BLaER1 treated with 17β-estradiol and CSF1 and Interleukin-3, amounts not matched to agents 10 nM and 100 nM (cell line): Measurements from ENCODE around the gene BCAN.

Source experiments
- H3K27ac ChIP-seq, 11 experiments: shearing (Covaris generic); formaldehyde crosslinking; 2 replicates each; pipeline ENCODE4 v1.8.1; 2022
- H3K27me3 ChIP-seq, 11 experiments: shearing (Covaris generic); formaldehyde crosslinking; 2 replicates each; pipeline ENCODE4 v1.8.1; 2022
- H3K36me3 ChIP-seq, 11 experiments: shearing (Covaris generic); formaldehyde crosslinking; 2 replicates each; pipeline ENCODE4 v1.8.1; 2022
- H3K4me1 ChIP-seq, 10 experiments: shearing (Covaris generic); formaldehyde crosslinking; 2 replicates each; pipeline ENCODE4 v1.8.1; 2022
- H3K4me2 ChIP-seq, 11 experiments: shearing (Covaris generic); formaldehyde crosslinking; 2 replicates each; pipeline ENCODE4 v1.8.1; 2022
- H3K4me3 ChIP-seq, 10 experiments: shearing (Covaris generic); formaldehyde crosslinking; 2 replicates each; pipeline ENCODE4 v1.8.1; 2022
- H3K9ac ChIP-seq, 11 experiments: shearing (Covaris generic); formaldehyde crosslinking; 2 replicates each; pipeline ENCODE4 v1.8.1; 2022
- H3K9me3 ChIP-seq, 11 experiments: shearing (Covaris generic); formaldehyde crosslinking; replicated peaks in 1 of 11; 2 replicates each; pipeline ENCODE4 v1.8.1; 2022
- H4K20me1 ChIP-seq, 11 experiments: shearing (Covaris generic); formaldehyde crosslinking; 2 replicates each; pipeline ENCODE4 v1.8.1; 2022
- Cebpa-rat ChIP-seq, 11 experiments: shearing (Covaris generic); IDR thresholded peaks; 2 replicates each; pipeline ENCODE4 v1.8.1; 2022

BCAN gene

GRCh38 chr1:156704930-156705320, 63.0 kb downstream of the BCAN start:
- peak overlapping the region; percentile 89 to 100 (median 99) for H3K4me2 ChIP-seq
- H3K9ac ChIP-seq: peak overlapping the region in 8 of 11 experiments; percentile 16 to 81 (median 56); a peak in 11 of 22 replicates
- no peak for TF ChIP-seq Cebpa-rat (IDR thresholded peaks at IDR 0.05)
- H3K27me3 ChIP-seq: peaks cover 33 to 49% (median 40%) of the 10 kb centered on the region in 11 experiments
- H3K4me1 ChIP-seq: peaks cover 26 to 39% (median 32%) of the 10 kb centered on the region in 10 experiments
- no peak overlapping the region for H3K27ac ChIP-seq
- H4K20me1 ChIP-seq: peaks cover 0 to 52% (median 8%) of the 10 kb centered on the region in 11 experiments; a peak in 8 of 22 replicates
- H3K9me3 ChIP-seq: no peaks in the 10 kb centered on the region
- H3K4me3 ChIP-seq: peak overlapping the region; percentile 51 to 71 (median 60)
- no peaks in the 10 kb centered on the region for H3K36me3 ChIP-seq

- no peak for TF ChIP-seq Cebpa-rat (IDR thresholded peaks at IDR 0.05)
- peak within 1 kb of the TSS; percentile 89 to 100 (median 99) for H3K4me2 ChIP-seq
- peak within 1 kb of the TSS; percentile 7 to 81 (median 66); a peak in 21 of 22 replicates for H3K9ac ChIP-seq
- H3K4me1 ChIP-seq: peaks cover 26 to 39% (median 33%) of the 10 kb centered on the region in 10 experiments
- peaks cover 33 to 49% (median 40%) of the 10 kb centered on the region in 11 experiments for H3K27me3 ChIP-seq
- peaks cover 0 to 55% (median 8%) of the 10 kb centered on the region in 11 experiments; a peak in 9 of 22 replicates for H4K20me1 ChIP-seq
- H3K9me3 ChIP-seq: no peaks in the 10 kb centered on the region
- H3K4me3 ChIP-seq: peak within 1 kb of the TSS; percentile 51 to 71 (median 60)
- H3K36me3 ChIP-seq: no peaks in the 10 kb centered on the region
- peak within 1 kb of the TSS in 7 of 11 experiments; percentile 2 to 66 (median 49); a peak in 10 of 22 replicates for H3K27ac ChIP-seq
Observed at GRCh38 chr1:156705321-156705917, 63.5 kb downstream of the BCAN start, which contains the start of gene CRABP2. TSS of gene CRABP2 (minus strand) at chr1:156705583. CDS start at chr1:156705446, 137 bp downstream.

DNA sequence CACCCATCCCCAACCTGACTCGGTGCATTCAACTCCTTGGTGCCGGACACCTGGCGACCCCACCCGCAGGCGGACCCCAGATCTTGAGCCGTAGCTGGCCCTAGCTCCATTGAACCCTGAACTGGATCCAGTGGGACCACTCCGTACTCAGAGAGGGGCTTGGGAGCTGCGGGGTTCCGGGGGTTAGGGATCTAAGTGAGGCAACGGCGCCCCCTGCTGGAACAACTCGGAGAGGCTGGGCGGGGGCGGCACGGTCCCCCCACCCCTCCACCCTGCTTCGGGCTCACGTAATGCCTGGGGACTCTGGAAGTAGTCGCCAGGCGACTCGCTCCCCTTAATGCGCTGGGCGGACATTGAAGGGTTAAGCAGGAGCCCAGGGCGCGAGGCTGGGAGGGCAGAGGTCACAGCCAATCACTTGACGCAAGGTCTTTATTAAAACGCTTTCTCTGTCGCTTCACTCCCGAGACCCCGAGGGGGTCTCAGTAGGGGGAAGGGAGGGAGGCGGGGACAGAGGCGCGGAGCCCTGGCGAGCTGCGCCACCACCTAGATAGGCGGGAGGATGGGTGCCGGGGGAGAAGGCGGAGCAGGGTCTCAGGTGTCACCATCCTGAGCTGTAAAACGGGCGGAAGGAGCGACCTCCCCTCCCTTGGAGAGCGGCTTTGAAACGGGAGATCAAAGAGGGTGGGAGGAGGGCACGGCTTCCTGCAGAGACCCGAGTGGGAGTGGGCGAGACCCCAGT, 64.2 kb downstream of the BCAN start:
- peak overlapping the region; percentile 7 to 81 (median 66); a peak in 21 of 22 replicates for H3K9ac ChIP-seq
- peak overlapping the region in 7 of 11 experiments; percentile 2 to 66 (median 49); a peak in 10 of 22 replicates for H3K27ac ChIP-seq
- H3K27me3 ChIP-seq: peaks cover 33 to 48% (median 40%) of the 10 kb centered on the region in 11 experiments
- no peaks in the 10 kb centered on the region for H3K36me3 ChIP-seq
- TF ChIP-seq Cebpa-rat (IDR thresholded peaks at IDR 0.05): no peak
- H3K9me3 ChIP-seq: no peaks in the 10 kb centered on the region
- peaks cover 26 to 39% (median 33%) of the 10 kb centered on the region in 10 experiments for H3K4me1 ChIP-seq
- peak overlapping the region; percentile 89 to 100 (median 99) for H3K4me2 ChIP-seq
- H4K20me1 ChIP-seq: peaks cover 0 to 55% (median 8%) of the 10 kb centered on the region in 11 experiments; a peak in 9 of 22 replicates
- peak overlapping the region; percentile 51 to 71 (median 60) for H3K4me3 ChIP-seq

DNA sequence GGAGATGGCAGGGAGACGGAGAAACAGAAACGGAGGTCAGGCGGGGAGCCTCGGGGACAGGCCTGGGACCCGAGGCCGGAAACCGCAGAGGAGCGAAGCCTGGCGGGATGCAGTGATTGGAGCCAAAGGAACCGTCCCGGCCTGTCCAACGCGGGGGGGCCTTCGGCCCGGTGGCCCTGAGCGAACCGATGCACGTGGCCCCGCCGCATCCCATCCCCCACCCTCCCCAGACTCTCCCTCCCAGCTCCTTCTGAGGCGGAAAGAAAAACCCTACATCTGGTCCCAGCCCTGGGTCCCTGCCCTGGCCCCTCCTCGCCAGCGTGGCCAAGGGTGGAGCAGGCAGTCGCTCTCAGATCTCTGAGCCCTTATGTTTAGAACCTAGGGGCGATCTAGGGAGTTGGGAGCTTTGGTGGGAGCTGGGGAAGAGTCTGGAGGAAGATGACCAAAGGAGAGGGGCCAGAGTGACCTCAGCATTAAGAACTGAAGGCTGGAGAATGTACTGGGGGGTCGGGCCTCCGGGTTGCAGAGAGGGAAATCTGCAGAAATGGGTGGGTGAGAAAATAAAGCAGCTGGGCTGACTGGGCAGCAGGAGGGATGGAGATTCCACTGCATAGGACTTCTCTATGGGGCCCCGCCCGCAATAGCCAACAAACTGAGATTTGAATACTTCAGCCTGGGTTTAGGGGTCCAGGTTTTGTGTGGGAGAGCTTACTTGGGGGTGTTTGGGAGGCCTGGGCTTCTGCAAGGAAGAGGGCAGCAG, 64.9 kb downstream of the BCAN start:
- peaks cover 26 to 39% (median 33%) of the 10 kb centered on the region in 10 experiments for H3K4me1 ChIP-seq
- H3K9me3 ChIP-seq: no peaks in the 10 kb centered on the region
- peak overlapping the region; percentile 51 to 71 (median 60) for H3K4me3 ChIP-seq
- peak overlapping the region; percentile 7 to 81 (median 66); a peak in 19 of 22 replicates for H3K9ac ChIP-seq
- no peak for TF ChIP-seq Cebpa-rat (IDR thresholded peaks at IDR 0.05)
- H3K27ac ChIP-seq: peak overlapping the region in 6 of 11 experiments; percentile 21 to 66 (median 51); a peak in 10 of 22 replicates
- H4K20me1 ChIP-seq: peaks cover 0 to 60% (median 8%) of the 10 kb centered on the region in 11 experiments; a peak in 10 of 22 replicates
- no peaks in the 10 kb centered on the region for H3K36me3 ChIP-seq
- peak overlapping the region; percentile 89 to 100 (median 99) for H3K4me2 ChIP-seq
- peaks cover 33 to 48% (median 40%) of the 10 kb centered on the region in 11 experiments for H3K27me3 ChIP-seq

DNA sequence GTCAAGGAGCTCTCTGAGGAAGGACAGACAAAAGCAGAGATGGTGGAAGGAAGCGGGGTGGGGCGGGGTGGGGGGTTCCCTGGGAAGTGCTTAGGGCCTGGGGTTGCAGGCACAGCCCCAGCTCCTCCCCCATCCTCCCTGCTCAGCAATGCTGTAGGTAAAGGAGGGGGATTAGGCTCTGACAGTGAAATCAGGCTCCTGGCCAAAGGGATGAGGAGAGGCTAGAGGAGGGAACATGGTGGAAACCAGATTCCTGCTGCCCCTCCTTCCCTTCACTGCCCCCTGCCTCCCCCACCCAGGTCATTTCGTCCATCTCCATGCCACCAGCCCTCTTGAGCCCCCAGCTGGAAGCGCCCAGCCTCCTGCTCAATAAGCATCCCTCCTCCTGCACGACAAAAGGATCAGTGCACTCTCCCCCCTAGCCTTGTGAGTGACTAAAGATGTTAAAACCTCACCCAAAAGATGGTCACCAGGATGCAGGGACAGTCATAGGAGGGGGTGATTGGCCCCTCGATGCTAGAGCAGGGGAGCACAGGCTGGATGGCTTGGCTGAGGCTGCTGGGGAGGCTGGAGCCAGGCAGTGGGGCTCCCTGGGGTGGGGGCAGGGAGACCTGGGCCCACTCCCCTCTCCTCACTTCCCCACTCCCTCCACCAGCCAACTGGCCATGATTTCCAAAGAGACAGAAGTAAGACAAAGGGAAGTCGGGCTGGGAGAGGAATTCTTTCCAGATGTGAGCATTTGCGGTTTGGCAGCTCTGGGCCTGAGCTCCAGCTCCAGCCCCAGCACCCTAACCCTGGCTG, 65.7 kb downstream of the BCAN start:
- H3K9ac ChIP-seq: no peak overlapping the region
- no peak overlapping the region for H3K27ac ChIP-seq
- peaks cover 26 to 39% (median 33%) of the 10 kb centered on the region in 10 experiments for H3K4me1 ChIP-seq
- no peak for TF ChIP-seq Cebpa-rat (IDR thresholded peaks at IDR 0.05)
- H3K36me3 ChIP-seq: no peaks in the 10 kb centered on the region
- H3K9me3 ChIP-seq: no peaks in the 10 kb centered on the region
- H3K4me2 ChIP-seq: peak overlapping the region in 8 of 11 experiments; percentile 89 to 100 (median 98); a peak in 13 of 22 replicates
- H4K20me1 ChIP-seq: peaks cover 0 to 66% (median 9%) of the 10 kb centered on the region in 11 experiments; a peak in 10 of 22 replicates
- peaks cover 33 to 45% (median 39%) of the 10 kb centered on the region in 11 experiments for H3K27me3 ChIP-seq
- no peak overlapping the region for H3K4me3 ChIP-seq

- H3K27me3 ChIP-seq: peaks cover 29 to 39% (median 33%) of the 10 kb centered on the region in 11 experiments
- H3K9ac ChIP-seq: no peak overlapping the region
- H3K4me2 ChIP-seq: peak overlapping the region in 3 of 11 experiments; percentile 30 to 99 (median 99); a peak in 3 of 22 replicates
- no peak overlapping the region for H3K4me3 ChIP-seq
- H3K36me3 ChIP-seq: no peaks in the 10 kb centered on the region
- no peak for TF ChIP-seq Cebpa-rat (IDR thresholded peaks at IDR 0.05)
- peaks cover 26 to 39% (median 33%) of the 10 kb centered on the region in 10 experiments for H3K4me1 ChIP-seq
- H3K27ac ChIP-seq: no peak overlapping the region
- H3K9me3 ChIP-seq: no peaks in the 10 kb centered on the region
- peaks cover 0 to 69% (median 9%) of the 10 kb centered on the region in 11 experiments; a peak in 10 of 22 replicates for H4K20me1 ChIP-seq
Observed at GRCh38 chr1:156708218-156708661, 66.3 kb downstream of the BCAN start.

DNA sequence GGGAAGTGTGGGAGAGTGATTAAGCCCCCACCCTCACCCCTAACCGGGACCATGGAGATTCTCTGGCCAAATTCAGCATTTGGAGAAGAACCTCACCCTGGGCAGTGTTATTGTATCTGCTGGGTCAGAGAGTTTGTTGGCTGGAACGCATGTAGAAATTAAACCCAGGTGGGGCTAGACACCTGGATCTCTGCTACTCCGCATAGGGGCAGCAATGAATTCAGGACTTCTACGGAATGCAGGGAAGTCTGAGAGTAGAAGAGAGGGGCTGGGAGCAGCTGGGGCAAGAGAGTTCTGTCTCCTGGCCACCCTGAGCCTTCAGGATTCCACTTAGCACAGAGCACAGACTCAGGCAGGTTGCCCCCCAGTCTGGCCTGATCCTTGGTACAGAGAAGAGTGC, 67.1 kb downstream of the BCAN start:
- Histone ChIP-seq H3K4me3 (no peak overlapping the region), H3K4me2 (no peak overlapping the region), H3K9me3 (no peaks in the 10 kb centered on the region), H3K4me1 (peaks cover 26 to 39% (median 33%) of the 10 kb centered on the region in 10 experiments), H3K9ac (no peak overlapping the region), H3K36me3 (no peaks in the 10 kb centered on the region), H4K20me1 (peaks cover 0 to 62% (median 9%) of the 10 kb centered on the region in 11 experiments; a peak in 9 of 22 replicates), H3K27ac (no peak overlapping the region), H3K27me3 (peaks cover 21 to 31% (median 25%) of the 10 kb centered on the region in 11 experiments)
- TF ChIP-seq Cebpa-rat (IDR thresholded peaks at IDR 0.05): no peak
